Naive B cell (primary cell): ENCODE measurements around the gene POLE3. TPM values are rescaled to one million over a fixed set of nuclear protein-coding genes. Genes with fewer than 3 reads are reported as not detected.
"Not testable (repeated sequence)": the region's sequence is repeated elsewhere in the genome, so short reads cannot be mapped to it uniquely, and the experiment has no call there.

ENCODE experiments used
- ATAC-seq, 2 donors: fragments of 150-1000 bp; cut with Tn5 transposase; 2 replicates each; pipeline ENCODE4 v1.10.0; 2021; ENCODE audit warnings: low read depth in 2 of 2, mild to moderate bottlenecking in 2 of 2, moderate library complexity in 2 of 2
- DNase-seq: peaks from one replicate; pipeline ENCODE4 v3.0.0; 2022
- H3K27ac Mint-ChIP-seq, 6 donors: one replicate each; pipeline ENCODE4 v1.8.0; 2020 to 2022; ENCODE audit warnings: mild to moderate bottlenecking in 6 of 6, mixed read lengths in 6 of 6, moderate library complexity in 5 of 6, inconsistent platforms in 2 of 6
- H3K27me3 Mint-ChIP-seq, 3 donors: one replicate each; pipeline ENCODE4 v1.8.0; 2021 to 2022; ENCODE audit warnings: mixed read lengths in 3 of 3, mild to moderate bottlenecking in 1 of 3
- H3K36me3 Mint-ChIP-seq, 2 donors: one replicate each; pipeline ENCODE4 v1.8.0; 2020 to 2022; ENCODE audit warnings: mixed read lengths in 2 of 2, inconsistent platforms in 1 of 2, mild to moderate bottlenecking in 1 of 2
- H3K4me1 Mint-ChIP-seq, 3 donors: one replicate each; pipeline ENCODE4 v1.8.0; 2020 to 2022; ENCODE audit warnings: mixed read lengths in 3 of 3, inconsistent platforms in 1 of 3, mild to moderate bottlenecking in 1 of 3, moderate library complexity in 1 of 3
- H3K4me3 Mint-ChIP-seq, 8 donors: one replicate each; pipeline ENCODE4 v1.8.0; 2020 to 2022; ENCODE audit warnings: mild to moderate bottlenecking in 8 of 8, mixed read lengths in 8 of 8, moderate library complexity in 8 of 8, inconsistent platforms in 2 of 8
- H3K9me3 Mint-ChIP-seq, 7 donors: one replicate each; pipeline ENCODE4 v1.8.0; 2020 to 2022; ENCODE audit warnings: mixed read lengths in 7 of 7, mild to moderate bottlenecking in 5 of 7, inconsistent platforms in 2 of 7, moderate library complexity in 1 of 7
- polyA plus RNA-seq, 6 donors: library from polyadenylated mRNA; unstranded; fragments of 300-500 nt; fragmentation: Illumina TruSeq; gene quantifications; one replicate each; pipeline ENCODE4 v1.2.3, GENCODE V29; 2021; ENCODE audit warnings: low read depth in 6 of 6

Gene POLE3, protein sequence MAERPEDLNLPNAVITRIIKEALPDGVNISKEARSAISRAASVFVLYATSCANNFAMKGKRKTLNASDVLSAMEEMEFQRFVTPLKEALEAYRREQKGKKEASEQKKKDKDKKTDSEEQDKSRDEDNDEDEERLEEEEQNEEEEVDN
- polyA plus RNA-seq = 100 to 1,000 TPM; 112 to 213 (median 140) TPM

- no peaks in the 10 kb centered on the region for H3K9me3 Mint-ChIP-seq
- peak within 1 kb of the TSS; percentile 97 to 100 (median 99) for H3K27ac Mint-ChIP-seq
- H3K4me1 Mint-ChIP-seq = peaks cover 27 to 46% (median 28%) of the 10 kb centered on the region in 3 donors
- ATAC-seq (peak; percentile 88), DNase-seq (peak; percentile 94)
- H3K36me3 Mint-ChIP-seq = peaks cover 5 to 23% of the 10 kb centered on the region in 2 donors
- peak within 1 kb of the TSS; percentile 93 to 100 (median 98) for H3K4me3 Mint-ChIP-seq
- no peaks in the 10 kb centered on the region for H3K27me3 Mint-ChIP-seq
Observed at GRCh38 chr9:113410207-113410864, at the start of gene POLE3, which contains the start of gene C9orf43. TSS of gene POLE3 (minus strand) at chr9:113410675. CDS start at chr9:113410293, 382 bp downstream. TSS of gene C9orf43 (plus strand) at chr9:113410747. CDS start at chr9:113413494, 2,747 bp downstream.

DNA sequence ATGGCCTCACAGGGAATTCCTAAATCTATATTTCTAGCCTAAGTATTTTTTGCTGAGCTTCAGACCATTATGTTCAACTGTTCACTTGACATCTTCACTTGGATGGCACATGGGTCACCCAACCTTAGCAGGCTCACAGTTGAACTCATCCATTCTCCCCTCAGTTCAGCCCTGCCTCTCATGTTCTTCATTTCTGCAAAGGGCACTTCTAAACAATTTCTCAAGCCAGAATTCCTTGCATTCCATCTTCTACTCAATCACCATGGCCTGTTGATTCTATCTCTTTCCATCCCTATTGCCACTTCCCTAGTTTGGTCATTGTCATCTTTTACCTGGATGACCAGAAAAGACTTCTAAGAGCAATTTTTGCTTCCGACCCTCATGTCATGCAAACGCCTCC, 45.8 kb upstream of the POLE3 start:
- Mint-ChIP-seq H3K27ac (peak overlapping the region in 2 of 6 donors; percentile 4 to 25), H3K4me3 (no peak overlapping the region), H3K27me3 (no peaks in the 10 kb centered on the region), H3K36me3 (no peaks in the 10 kb centered on the region), H3K9me3 (no peaks in the 10 kb centered on the region), H3K4me1 (no peaks in the 10 kb centered on the region)
- ATAC-seq (no peak), DNase-seq (no peak)

- Mint-ChIP-seq H3K9me3 (no peaks in the 10 kb centered on the region), H3K36me3 (no peaks in the 10 kb centered on the region), H3K4me3 (no peak overlapping the region), H3K27ac (peak overlapping the region in 1 of 6 donors; percentile 57), H3K27me3 (no peaks in the 10 kb centered on the region), H3K4me1 (no peaks in the 10 kb centered on the region)
- no peak for ATAC-seq
- no peak for DNase-seq
Observed at GRCh38 chr9:113454914-113455761, 44.7 kb upstream of the POLE3 start.

DNA sequence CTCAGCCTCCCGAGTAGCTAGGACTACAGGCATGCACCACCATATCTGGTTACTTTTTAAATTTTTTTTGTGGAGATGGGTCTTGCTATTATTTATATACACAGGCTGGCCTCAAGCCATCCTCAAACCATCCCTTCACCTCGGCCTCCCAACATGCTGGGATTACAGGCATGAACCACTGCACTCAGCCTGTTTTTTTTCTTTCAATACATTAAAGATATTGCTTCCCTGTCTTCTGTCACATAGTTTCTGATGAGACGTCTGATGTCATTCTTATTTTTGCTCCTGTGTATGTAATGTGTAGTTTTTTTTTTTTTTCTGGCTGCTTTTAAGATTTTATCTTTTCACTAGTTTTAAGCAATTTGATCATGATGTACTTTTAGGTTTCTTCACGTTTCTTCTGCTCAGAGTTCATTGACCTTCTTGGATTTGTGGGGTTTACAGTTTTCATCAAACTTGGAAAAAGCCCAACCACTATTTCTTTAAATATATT, 41.7 kb upstream of the POLE3 start:
- Mint-ChIP-seq H3K4me3 (no peak overlapping the region), H3K27ac (no peak overlapping the region), H3K4me1 (no peaks in the 10 kb centered on the region), H3K27me3 (no peaks in the 10 kb centered on the region), H3K9me3 (no peaks in the 10 kb centered on the region), H3K36me3 (no peaks in the 10 kb centered on the region)
- no peak for ATAC-seq
- no peak for DNase-seq

DNA sequence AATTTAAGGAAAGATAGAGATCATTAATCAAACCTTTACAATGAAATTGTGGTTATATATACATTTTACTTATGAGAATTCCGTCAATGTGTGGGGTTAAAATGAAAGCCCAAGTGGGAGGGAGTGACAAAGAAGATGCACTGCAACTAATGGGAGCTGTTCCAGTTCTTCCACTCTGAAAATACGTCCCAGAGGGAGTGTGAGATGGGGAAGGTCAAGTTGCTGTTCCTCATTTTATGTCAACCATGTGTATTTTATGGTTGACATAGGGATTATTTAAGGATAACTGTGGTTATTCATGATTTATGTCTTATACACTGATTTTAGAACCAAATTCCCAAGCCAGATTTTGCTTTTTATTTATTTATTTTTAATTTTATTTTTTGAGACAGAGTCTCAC, 38.9 kb upstream of the POLE3 start:
- H3K9me3 Mint-ChIP-seq = no peaks in the 10 kb centered on the region
- H3K4me1 Mint-ChIP-seq = no peaks in the 10 kb centered on the region
- H3K27ac Mint-ChIP-seq = no peak overlapping the region
- no peaks in the 10 kb centered on the region for H3K27me3 Mint-ChIP-seq
- H3K36me3 Mint-ChIP-seq = no peaks in the 10 kb centered on the region
- no peak overlapping the region for H3K4me3 Mint-ChIP-seq
- no peak for DNase-seq
- ATAC-seq = no peak

DNA sequence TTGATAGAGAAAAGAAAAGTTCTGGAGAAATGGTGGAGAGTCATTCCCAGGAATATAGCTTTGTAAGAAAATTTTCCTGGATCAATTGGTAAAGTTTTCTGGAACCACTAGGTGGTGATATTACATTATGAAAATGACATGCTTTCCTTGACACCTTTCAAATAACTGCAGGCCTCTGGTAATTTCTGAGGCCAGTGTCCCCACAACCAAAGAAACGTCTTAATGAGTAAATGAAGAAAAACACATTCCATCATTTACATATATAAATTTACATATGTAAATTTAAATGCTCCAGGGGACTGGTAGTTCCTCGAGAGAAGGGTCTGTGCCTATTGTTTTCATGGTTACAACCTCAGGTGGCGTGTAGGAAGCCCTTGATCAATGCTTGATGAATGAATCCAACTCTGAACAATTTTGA, 35.9 kb upstream of the POLE3 start:
- Mint-ChIP-seq H3K27me3 (no peaks in the 10 kb centered on the region), H3K4me3 (no peak overlapping the region)
- ATAC-seq = peak in 1 of 2 donors; percentile 14

GRCh38 chr9:113444736-113445135, 34.3 kb upstream of the POLE3 start:
- DNase-seq = no peak
- Mint-ChIP-seq H3K27me3 (no peaks in the 10 kb centered on the region), H3K36me3 (no peaks in the 10 kb centered on the region), H3K4me1 (no peaks in the 10 kb centered on the region), H3K9me3 (no peaks in the 10 kb centered on the region), H3K27ac (no peak overlapping the region), H3K4me3 (no peak overlapping the region)
- no peak for ATAC-seq

More for the DNA sequence above, 35.9 kb upstream of the POLE3 start:
- Mint-ChIP-seq H3K9me3 (no peaks in the 10 kb centered on the region), H3K27ac (peak overlapping the region in 1 of 6 donors; percentile 63), H3K36me3 (no peaks in the 10 kb centered on the region), H3K4me1 (no peaks in the 10 kb centered on the region)
- DNase-seq = peak; percentile 29

- not testable (repeated sequence) for ATAC-seq, H3K27ac Mint-ChIP-seq, H3K36me3 Mint-ChIP-seq, H3K4me1 Mint-ChIP-seq, DNase-seq, H3K9me3 Mint-ChIP-seq, H3K4me3 Mint-ChIP-seq
- H3K27me3 Mint-ChIP-seq = peaks cover 0 to 11% (median 0%) of the 10 kb centered on the region in 3 donors
Observed at GRCh38 chr9:113437716-113438115, 27.2 kb upstream of the POLE3 start.

DNA sequence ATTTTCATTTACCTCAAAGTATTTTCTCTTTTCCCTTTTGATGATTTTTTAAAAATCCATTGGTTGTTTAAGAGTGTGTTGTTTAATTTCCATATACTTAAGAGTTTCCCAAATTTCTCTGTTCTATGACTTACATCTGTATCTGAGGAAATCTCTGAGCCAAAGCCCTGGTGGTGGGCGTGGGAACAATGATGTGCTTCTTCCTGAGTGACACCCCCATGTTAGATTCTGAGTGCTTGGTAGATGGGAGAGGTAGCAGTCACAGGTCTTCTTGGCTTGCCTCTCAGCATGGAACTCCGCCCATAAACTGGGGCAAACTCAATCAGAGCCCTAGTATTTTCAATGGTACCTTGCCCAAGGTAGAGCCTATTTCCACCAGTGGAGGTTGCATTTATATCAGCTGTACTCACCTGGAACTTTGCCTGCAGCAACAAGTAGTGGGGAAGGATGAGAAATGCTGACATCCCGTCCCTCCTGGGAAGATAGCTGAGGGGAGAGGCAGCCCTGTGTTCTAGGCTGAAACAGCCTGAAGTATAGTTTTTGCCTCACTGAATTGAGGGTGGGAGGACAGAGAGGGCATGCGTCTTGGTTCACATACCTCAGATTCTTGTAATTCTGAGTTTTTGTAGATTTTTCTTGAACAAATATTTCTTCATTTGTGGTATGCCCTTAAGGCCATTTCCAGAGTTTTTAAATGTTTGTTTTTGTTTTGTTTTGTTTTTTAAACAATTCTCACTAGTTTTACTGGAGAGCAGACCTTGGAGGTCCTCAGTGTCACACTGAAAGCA, 26.4 kb upstream of the POLE3 start:
- Mint-ChIP-seq H3K4me3 (no peak overlapping the region), H3K36me3 (no peaks in the 10 kb centered on the region), H3K4me1 (peaks cover 0 to 5% (median 0%) of the 10 kb centered on the region in 3 donors), H3K27me3 (peaks cover 0 to 11% (median 0%) of the 10 kb centered on the region in 3 donors), H3K9me3 (peaks cover 0 to 6% (median 0%) of the 10 kb centered on the region in 7 donors), H3K27ac (no peak overlapping the region)
- ATAC-seq (no peak), DNase-seq (no peak)

GRCh38 chr9:113431191-113431590, 20.7 kb upstream of the POLE3 start:
- ATAC-seq (no peak), DNase-seq (no peak)
- H3K9me3 Mint-ChIP-seq = peaks cover 0 to 6% (median 0%) of the 10 kb centered on the region in 7 donors
- H3K36me3 Mint-ChIP-seq = no peaks in the 10 kb centered on the region
- peaks cover 0 to 5% (median 0%) of the 10 kb centered on the region in 3 donors for H3K4me1 Mint-ChIP-seq
- no peak overlapping the region for H3K4me3 Mint-ChIP-seq
- no peak overlapping the region for H3K27ac Mint-ChIP-seq
- H3K27me3 Mint-ChIP-seq = peaks cover 0 to 16% (median 0%) of the 10 kb centered on the region in 3 donors

GRCh38 chr9:113428062-113428615, 17.7 kb upstream of the POLE3 start:
- ATAC-seq (no peak), DNase-seq (no peak)
- Mint-ChIP-seq H3K27me3 (peaks cover 8 to 22% (median 13%) of the 10 kb centered on the region in 3 donors), H3K4me3 (no peak overlapping the region), H3K36me3 (no peaks in the 10 kb centered on the region), H3K9me3 (no peaks in the 10 kb centered on the region), H3K27ac (no peak overlapping the region), H3K4me1 (no peaks in the 10 kb centered on the region)

- no peaks in the 10 kb centered on the region for H3K4me1 Mint-ChIP-seq
- ATAC-seq (no peak), DNase-seq (no peak)
- no peaks in the 10 kb centered on the region for H3K9me3 Mint-ChIP-seq
- H3K4me3 Mint-ChIP-seq = no peak overlapping the region
- peaks cover 8 to 20% (median 13%) of the 10 kb centered on the region in 3 donors for H3K27me3 Mint-ChIP-seq
- H3K36me3 Mint-ChIP-seq = no peaks in the 10 kb centered on the region
- H3K27ac Mint-ChIP-seq = peak overlapping the region in 1 of 6 donors; percentile 61
Observed at GRCh38 chr9:113427629-113428028, 17.2 kb upstream of the POLE3 start.
